ENCODE data around the gene RPS18. TPM values are rescaled to one million over a fixed set of nuclear protein-coding genes. Genes with fewer than 3 reads are reported as not detected.

The RPS18 gene
- total and polyA plus RNA-seq, 10 of the 15 experiments (the other 5 are each of a cell fraction or from before 2014, with no cell fraction given), result 4,228 to 20,828 (median 7,406) TPM

GRCh38 chr6:33248932-33249731, 22.7 kb upstream of the RPS18 start (continued):
- no peak for TF ChIP-seq TARDBP (IDR thresholded peaks at IDR 0.05; ENCODE audit: borderline replicate concordance)
- TF ChIP-seq POLR2AphosphoS5 (IDR thresholded peaks at IDR 0.05; ENCODE audit: low read length), result peak; percentile 95
- TF ChIP-seq NBN (IDR thresholded peaks at IDR 0.05), result no peak
- no peak for TF ChIP-seq MYB (IDR thresholded peaks at IDR 0.05; ENCODE audit: borderline replicate concordance, low read depth, low read length)
- peak; percentile 95 for TF ChIP-seq NFYB (IDR thresholded peaks at IDR 0.05; ENCODE audit: insufficient read depth, low read depth, low read length)
- TF ChIP-seq ELK1 (IDR thresholded peaks at IDR 0.05; ENCODE audit: low read depth, low read length), result peak; percentile 50; the same call in 1 of the 2 replicates
- no peak for TF ChIP-seq TCF3 (IDR thresholded peaks at IDR 0.05; ENCODE audit: borderline replicate concordance, insufficient read depth, low read depth, low read length)
- 0 out of 2 replicates have a peak, but pooled peaks have one; percentile 38 for TF ChIP-seq DPF2 (IDR thresholded peaks at IDR 0.05)
- no peak for TF ChIP-seq HDAC6 (IDR thresholded peaks at IDR 0.05; ENCODE audit: unreplicated experiment)
- no peak for TF ChIP-seq HDAC2 (IDR thresholded peaks at IDR 0.05)
- TF ChIP-seq TCF7 (IDR thresholded peaks at IDR 0.05; ENCODE audit: borderline replicate concordance), result no peak
- no peak for TF ChIP-seq ATF2 (IDR thresholded peaks at IDR 0.05; ENCODE audit: low read length)
- TF ChIP-seq RBBP5 (conservative IDR thresholded peaks at IDR 0.05), result no peak
- peak; percentile 22 for TF ChIP-seq FOS (IDR thresholded peaks at IDR 0.05; ENCODE audit: borderline replicate concordance, extremely low read depth, insufficient read length)
- TF ChIP-seq CEBPB (IDR thresholded peaks at IDR 0.05; ENCODE audit: borderline replicate concordance in 1 of 2, low read depth in 2 of 2, low read length in 2 of 2), result no peak
- no peak for TF ChIP-seq ATF3 (IDR thresholded peaks at IDR 0.05; ENCODE audit: borderline replicate concordance, extremely low read depth, low read depth, low read length)
- no peak for TF ChIP-seq CBFB (IDR thresholded peaks at IDR 0.05; ENCODE audit: low read depth)
- TF ChIP-seq USF1 (IDR thresholded peaks at IDR 0.05; ENCODE audit: borderline replicate concordance, extremely low read length, insufficient read depth, low read depth, low read length), result no peak
- TF ChIP-seq CHD4 (IDR thresholded peaks at IDR 0.05), result no peak
- no peak for TF ChIP-seq REST (IDR thresholded peaks at IDR 0.05; ENCODE audit: low read depth, low read length)
- TF ChIP-seq SREBF2 (IDR thresholded peaks at IDR 0.05; ENCODE audit: low read length), result no peak
- peak; percentile 66 for TF ChIP-seq MLLT1 (IDR thresholded peaks at IDR 0.05)
